GM10847 (cell line): Measurements from ENCODE around the gene GPR139.

Experiments
- POLR2A ChIP-seq: IDR thresholded peaks from 2 replicates; pipeline ENCODE4 v1.6.1; 2011; ENCODE audit not compliant: insufficient read length; ENCODE audit errors: extremely low read depth

The GPR139 gene

DNA sequence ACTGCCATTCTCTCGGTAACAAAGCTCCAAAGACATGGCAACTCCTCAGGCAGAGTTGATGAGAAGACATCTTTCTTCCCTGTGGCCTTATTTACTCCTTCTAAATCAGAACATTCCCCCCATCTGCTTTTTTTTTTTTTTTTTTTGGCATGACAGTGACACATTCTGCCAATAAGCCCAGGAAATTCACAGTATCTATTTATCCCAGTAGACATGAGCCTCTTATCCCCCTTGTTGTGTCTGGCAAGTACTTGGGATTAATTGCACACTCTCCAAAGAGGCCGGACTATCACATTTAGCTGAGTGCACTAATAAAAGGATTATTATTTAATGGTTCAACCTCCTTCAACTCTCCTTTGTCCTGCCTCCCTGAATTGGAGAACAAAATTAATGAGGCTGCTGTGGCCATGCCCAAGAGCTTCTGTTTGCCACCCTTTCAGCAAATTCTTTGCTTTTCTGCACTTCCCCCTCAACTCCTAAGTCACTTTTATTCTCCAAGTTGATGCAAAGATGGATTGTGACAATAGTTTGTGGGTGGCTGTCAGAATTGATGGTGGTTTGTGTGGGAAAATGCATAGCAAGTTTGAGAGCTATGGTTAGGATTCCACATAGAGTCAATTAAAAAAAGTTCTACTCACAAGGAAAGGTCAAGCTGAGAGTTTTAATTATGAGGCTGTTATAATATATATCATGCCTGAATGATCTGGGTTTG is 47.2 kb downstream of the GPR139 start:
- no peak for TF ChIP-seq POLR2A

DNA sequence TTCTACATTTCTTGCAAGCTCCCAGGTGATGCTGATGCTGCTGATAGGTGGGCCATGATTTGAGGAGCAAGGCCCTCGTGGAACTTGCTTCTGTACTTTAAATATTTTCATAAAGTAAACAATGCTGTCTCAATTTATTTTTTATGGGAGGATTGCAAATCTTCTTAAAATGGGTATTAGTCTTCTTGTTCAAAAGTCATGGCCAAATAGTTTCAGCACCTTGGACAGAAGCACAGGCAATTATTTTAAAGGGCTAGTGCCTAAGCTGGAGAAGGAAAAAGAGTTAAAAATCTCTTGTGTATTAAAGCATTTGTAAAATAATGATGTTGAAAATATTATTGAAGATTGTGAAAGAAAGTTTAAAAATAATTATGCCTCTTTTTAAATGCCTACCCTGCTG is 50.5 kb downstream of the GPR139 start:
- no peak for TF ChIP-seq POLR2A

DNA sequence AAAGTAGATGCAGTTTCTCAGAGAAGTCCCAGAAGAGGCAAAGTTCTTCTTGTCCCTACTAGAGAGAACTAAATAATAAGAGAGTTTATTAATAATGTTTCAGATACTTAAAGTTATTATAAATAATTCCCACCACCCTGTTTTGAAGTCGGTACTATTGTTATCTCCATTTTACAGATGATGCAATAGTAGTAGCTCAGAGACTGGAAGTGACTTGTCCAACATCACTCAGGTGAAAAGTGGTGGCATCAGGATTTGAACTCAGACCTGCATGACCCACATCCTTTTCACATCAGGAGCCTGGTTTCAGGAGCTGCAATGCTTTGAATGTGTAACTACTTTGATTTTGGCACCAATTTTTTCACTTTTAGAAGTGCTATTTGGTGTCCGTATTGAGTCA is 52.7 kb downstream of the GPR139 start:
- no peak for TF ChIP-seq POLR2A

DNA sequence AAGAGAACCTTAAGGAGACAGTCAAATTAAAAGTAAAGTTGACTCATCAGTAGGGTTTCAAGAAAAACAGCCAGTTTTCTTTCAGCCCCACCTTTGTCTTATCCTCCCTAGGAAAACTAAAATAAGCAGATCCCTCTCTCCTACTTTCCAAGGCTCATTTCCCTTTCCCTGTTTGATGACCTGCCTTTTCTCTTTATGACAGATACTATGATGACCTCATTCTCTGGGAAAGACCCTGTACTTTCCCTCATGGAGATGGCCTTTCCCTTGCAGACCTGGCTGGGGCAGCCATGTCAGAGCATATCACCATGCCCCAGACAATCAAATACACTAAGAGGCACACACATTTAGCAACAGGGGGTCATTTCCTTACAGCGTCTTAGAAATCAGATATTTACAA is 53.6 kb downstream of the GPR139 start:
- no peak for TF ChIP-seq POLR2A

DNA sequence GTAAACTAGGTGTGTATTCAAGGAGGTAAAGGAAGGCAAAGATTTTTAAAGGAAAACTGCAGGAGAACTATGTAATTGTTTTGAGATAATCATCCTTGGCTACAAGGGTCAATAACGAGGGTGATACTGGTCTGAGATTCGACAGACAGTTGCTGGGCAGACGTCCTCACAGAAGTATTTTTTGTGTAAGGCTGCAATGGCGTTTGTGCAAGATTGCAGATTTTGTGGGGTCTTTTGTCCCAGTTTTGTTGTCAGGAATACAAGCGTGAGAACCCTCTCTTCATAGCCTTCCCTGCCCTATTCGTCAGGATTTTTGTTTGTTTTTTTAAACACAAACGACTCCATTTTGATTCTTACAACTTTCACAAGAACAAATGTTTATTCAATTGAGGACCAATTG is 57.5 kb downstream of the GPR139 start:
- no peak for TF ChIP-seq POLR2A

DNA sequence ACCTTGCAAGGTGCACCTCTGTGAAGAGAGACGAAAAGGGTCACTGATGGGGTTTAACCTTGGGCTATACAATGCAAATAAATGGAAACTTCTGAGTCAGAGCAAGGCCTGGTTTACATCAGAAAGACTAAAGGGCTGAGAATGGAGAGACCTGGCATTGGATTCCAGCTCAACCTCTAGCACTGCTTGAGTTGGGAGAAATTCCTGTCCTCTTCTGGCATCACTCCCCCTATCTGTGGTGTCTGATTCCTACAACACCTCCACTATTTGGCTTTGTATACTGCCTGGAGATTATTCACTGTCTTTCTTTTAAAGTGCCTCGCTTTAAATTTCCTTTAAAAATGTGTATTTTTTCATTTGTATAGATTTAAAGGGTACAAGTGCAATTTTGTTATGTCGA is 68.8 kb downstream of the GPR139 start:
- no peak for TF ChIP-seq POLR2A

DNA sequence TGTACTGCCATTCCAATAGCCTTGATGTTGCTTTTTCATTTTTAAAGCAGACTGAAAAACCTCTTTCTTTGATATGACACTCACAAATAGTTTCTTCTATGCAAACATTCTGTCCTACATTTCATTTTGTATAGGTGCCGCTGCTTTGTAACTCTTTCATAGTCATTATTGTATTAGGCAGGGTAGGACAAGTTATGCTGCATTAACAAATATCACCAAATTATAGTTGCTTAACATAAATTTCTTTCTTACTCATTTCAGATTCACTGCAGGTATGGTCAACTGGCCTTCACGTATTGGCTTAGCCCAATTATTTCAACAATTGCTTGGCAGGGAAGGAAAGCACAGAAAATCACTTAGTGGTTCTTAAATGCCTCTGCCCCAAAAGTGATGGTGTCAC is 70.8 kb downstream of the GPR139 start:
- no peak for TF ChIP-seq POLR2A

DNA sequence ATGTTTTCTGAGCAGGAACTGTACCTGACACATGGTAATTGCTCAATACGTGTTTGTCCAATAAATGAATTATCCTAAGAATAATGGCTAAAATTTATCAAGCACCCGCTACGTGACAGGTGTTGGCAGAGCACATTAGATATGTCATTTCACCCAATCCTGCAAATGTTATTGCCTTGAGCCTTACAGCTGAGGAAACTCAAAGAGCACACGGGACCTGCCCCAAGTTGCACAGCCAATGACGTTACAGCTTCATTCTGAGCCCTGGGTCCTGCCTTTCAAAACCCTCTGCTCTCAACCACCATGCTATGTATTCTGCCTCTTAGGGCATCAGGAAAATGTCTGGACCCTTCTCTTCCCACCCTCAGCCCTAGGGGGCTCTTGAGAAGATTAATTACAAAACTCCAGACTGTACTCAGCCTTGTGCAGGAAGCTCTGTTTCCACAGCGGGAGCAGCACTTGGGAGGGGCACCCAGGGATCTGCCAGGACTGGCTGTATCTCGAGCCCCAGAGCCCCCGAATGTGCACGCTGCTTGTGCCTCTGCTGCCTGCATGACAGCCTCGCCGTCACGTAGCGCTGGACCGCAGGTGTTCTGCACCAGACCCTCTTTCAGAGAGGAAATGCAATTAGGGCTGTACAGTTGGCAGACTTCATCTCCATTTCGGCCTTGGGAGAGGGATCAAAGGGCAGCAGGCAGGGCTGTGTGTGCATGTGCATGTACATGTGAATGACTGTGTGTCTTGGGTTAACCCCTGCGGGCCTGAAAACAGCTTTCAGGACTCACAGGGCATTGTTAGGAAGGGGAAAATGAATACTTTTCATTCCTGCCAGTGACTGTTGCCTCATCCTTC is 71.6 kb downstream of the GPR139 start:
- TF ChIP-seq POLR2A: no peak

DNA sequence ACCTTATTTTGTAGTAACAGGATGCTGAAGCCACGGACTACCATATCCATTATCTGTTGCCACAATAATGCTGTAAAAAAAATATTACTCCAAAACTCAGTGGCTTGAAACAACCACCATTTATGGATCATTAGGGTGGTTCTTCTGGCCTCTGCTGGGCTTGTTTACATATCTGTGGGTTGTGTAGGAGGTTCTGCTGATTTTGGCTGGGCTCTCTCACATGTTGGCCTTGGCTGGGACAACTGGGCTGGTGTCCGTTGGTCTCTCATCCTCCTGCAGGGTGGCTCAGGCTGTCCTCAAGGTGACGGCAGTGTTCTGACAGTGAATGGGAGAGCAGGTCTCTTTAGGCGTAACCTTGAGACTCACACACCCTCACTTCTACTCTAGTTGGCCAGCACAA is 76.0 kb downstream of the GPR139 start:
- TF ChIP-seq POLR2A: no peak

DNA sequence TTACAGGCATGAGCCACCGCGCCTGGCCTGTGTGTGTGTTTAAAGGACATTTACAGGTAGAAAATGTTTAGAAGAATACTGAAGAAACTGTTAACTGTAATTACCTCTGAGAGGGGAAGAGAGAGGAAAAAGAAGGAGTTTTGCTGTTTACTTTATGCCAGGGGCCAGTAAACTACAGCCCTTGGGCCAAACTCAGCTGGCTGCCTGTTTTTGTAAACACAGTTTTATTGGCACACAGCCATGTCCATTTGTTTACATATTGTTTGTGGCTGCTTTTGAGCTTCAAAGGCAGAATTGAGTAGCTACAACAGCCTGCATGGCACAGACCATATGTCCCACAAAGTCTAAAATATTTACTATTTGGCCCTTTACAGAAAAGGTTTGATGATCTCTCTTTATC is 76.4 kb downstream of the GPR139 start:
- TF ChIP-seq POLR2A: no peak

DNA sequence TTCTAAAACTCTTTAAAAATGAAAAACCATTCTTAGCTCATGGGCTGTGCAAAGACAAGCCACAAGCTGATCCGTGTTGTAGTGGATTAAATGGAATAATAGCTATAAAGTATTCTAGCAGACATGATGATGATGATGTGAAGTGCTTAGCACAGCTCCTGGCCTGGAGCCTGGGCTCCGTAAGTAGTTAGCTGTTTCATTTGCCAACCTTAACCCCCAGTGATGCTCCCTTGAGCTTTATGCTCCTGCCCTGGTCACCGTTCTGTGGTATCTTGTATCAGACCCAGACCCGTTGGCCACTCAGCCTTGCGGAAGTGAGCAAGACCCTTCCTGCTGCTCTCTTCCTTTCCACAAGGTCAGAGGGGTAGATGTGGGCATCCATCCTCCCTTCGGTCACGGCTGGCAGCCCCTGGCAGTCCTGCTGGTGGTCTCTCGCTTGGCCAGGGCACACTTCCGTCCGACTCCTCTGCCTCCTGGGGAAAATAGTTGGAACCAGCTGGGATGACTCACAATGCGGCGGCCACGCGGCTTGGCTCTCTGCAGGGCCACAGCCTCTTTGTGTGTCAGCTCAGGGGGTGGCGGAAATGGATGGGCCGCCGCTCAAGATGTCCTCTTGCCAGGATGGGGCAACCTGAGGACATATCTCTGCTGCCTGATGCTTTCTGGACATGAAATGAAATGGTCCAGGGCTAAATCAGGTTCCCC is 79.1 kb downstream of the GPR139 start:
- no peak for TF ChIP-seq POLR2A

DNA sequence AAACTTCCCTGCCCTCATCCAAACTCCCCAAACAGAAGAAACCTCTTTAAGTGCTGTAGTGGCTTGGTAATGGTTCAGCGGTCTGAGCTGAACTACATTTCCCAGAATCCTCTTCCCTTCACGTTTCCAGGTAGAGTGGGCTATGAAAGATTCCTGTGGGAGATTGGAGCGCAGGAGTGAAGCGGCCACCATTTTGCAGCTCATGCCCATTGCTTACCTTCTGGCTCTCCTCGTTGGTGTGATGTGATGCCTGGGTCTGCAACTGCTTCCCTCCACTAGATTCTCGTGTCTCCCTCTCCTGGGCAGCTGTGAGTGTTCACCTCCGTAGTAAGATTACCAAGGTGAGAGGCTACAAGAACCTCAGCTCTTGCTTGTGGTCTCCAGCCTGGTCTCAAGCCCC is 82.1 kb downstream of the GPR139 start:
- TF ChIP-seq POLR2A: no peak

DNA sequence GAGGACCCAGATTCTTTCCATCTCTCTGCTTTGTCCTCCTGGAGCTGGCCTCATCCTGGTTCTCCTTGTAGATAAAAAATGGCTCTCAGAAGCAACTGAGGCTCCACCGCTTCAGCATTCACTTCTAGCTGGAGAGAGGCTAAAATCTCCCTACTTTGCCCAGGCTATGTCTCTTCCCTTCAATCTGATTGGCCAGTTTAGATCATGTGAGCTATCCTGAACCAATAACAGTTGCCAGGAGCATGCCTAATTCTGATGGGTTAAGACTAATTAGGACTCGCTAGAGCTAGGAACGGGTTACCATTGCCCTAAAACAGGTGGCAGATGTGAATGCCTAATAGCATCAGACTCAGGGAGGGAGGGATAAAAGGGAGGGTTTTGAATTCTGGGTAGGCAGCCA is 89.6 kb downstream of the GPR139 start:
- no peak for TF ChIP-seq POLR2A
